HepG2 (cell line): ENCODE measurements around the gene PMVK. TPM values are rescaled to one million over a fixed set of nuclear protein-coding genes. Genes with fewer than 3 reads are reported as not detected.
A peak's percentile ranks its signal among the peaks of the same experiment; 100 is the strongest.

ENCODE experiments used
- ARNT2 ChIP-seq: sonication (generic); formaldehyde crosslinking; IDR thresholded peaks from 2 replicates; pipeline ENCODE4 v1.8.0; 2022; ENCODE audit warnings: mild to moderate bottlenecking, low read depth, missing genetic modification reagents, moderate library complexity
- CENPBD1 ChIP-seq: sonication (generic); formaldehyde crosslinking; IDR thresholded peaks from 2 replicates; pipeline ENCODE4 v1.8.0; 2022; ENCODE audit warnings: missing genetic modification reagents, low read depth, mild to moderate bottlenecking, borderline replicate concordance
- CREM ChIP-seq, 2 experiments: sonication (generic) in 1 of 2; formaldehyde crosslinking in 1 of 2; IDR thresholded peaks; 2 replicates each; pipeline versions ENCODE4 v1.4.0 to v1.6.1; 2016 to 2020; ENCODE audit warnings: antibody characterized with exemption in 1 of 2, mild to moderate bottlenecking in 1 of 2, missing genetic modification reagents in 1 of 2
- HNF4G ChIP-seq, 2 experiments: sonication (generic) in 1 of 2; formaldehyde crosslinking in 1 of 2; IDR thresholded peaks; 2 replicates each; pipeline versions ENCODE4 v1.4.0 to v1.6.1; 2011 to 2020; ENCODE audit warnings: borderline replicate concordance in 2 of 2, low read depth in 2 of 2, mild to moderate bottlenecking in 2 of 2, low read length in 1 of 2, missing genetic modification reagents in 1 of 2, moderate library complexity in 1 of 2
- MIER3 ChIP-seq: IDR thresholded peaks from 2 replicates; pipeline ENCODE4 v1.6.1; 2016; ENCODE audit warnings: missing compliant biosample characterization, borderline replicate concordance
- MIXL1 ChIP-seq: IDR thresholded peaks from 2 replicates; pipeline ENCODE4 v1.6.1; 2016
- PTBP1 ChIP-seq: fragments of 200-400 bp; formaldehyde crosslinking; IDR thresholded peaks from 2 replicates; pipeline ENCODE4 v1.6.1; 2018; ENCODE audit warnings: low read length, low read depth; ENCODE audit not compliant: poor library complexity, severe bottlenecking
- ZBTB21 ChIP-seq: sonication (generic); formaldehyde crosslinking; IDR thresholded peaks from 2 replicates; pipeline ENCODE4 v1.4.0; 2020; ENCODE audit warnings: missing genetic modification reagents
- ZBTB26 ChIP-seq: IDR thresholded peaks from 2 replicates; pipeline ENCODE4 v1.6.1; 2016; ENCODE audit warnings: missing compliant biosample characterization, missing genetic modification reagents, borderline replicate concordance
- ZFAT ChIP-seq: sonication (generic); formaldehyde crosslinking; conservative IDR thresholded peaks from 2 replicates; pipeline ENCODE4 v1.8.1; 2023; ENCODE audit warnings: missing genetic modification reagents, inconsistent platforms
- ZNF225 ChIP-seq: sonication (generic); formaldehyde crosslinking; IDR thresholded peaks from 2 replicates; pipeline ENCODE4 v1.4.0; 2020; ENCODE audit warnings: mild to moderate bottlenecking, missing genetic modification reagents
- ZNF34 ChIP-seq: sonication (generic); formaldehyde crosslinking; IDR thresholded peaks from 2 replicates; pipeline ENCODE4 v1.4.0; 2020; ENCODE audit warnings: mild to moderate bottlenecking, missing genetic modification reagents, borderline replicate concordance
- ZNF343 ChIP-seq: sonication (generic); formaldehyde crosslinking; IDR thresholded peaks from 2 replicates; pipeline ENCODE4 v1.4.0; 2020; ENCODE audit warnings: mild to moderate bottlenecking, missing genetic modification reagents
- ZNF616 ChIP-seq: sonication (generic); formaldehyde crosslinking; IDR thresholded peaks from 2 replicates; pipeline ENCODE4 v1.5.0; 2020; ENCODE audit warnings: low read depth, mild to moderate bottlenecking, missing genetic modification reagents
- ZSCAN12 ChIP-seq: sonication (generic); formaldehyde crosslinking; IDR thresholded peaks from 2 replicates; pipeline ENCODE4 v1.9.0; 2021; ENCODE audit warnings: mild to moderate bottlenecking, missing genetic modification reagents
- polyA plus RNA-seq, 8 experiments: library from polyadenylated mRNA; depleted of rRNA in 3 of 8; stranded (reverse) in 7 of 8; unstranded in 1 of 8; fragments of >200 nt; fragmentation: Illumina TruSeq in 4 of 8; extraction: Trizol in 4 of 8; gene quantifications; 2 replicates each; pipeline versions ENCODE4 v1.2.1 to v1.2.3, GENCODE V29; 2011 to 2016; ENCODE audit warnings: low read depth in 4 of 8, missing spikeins in 1 of 8, mixed read lengths in 1 of 8; ENCODE audit not compliant: insufficient read depth in 1 of 8
- total RNA-seq, 5 experiments: library from RNA; depleted of rRNA; stranded (reverse); fragments of >200 nt; fragmentation: Illumina TruSeq; extraction: Trizol; gene quantifications; 2 replicates each; pipeline ENCODE4 v1.2.3, GENCODE V29; 2016; ENCODE audit warnings: low read depth in 1 of 5
- TF ChIP-seq, protein P1 (sequence below): IDR thresholded peaks from 2 replicates; pipeline ENCODE4 v1.6.1; 2018; ENCODE audit warnings: missing genetic modification reagents, mild to moderate bottlenecking, missing compliant biosample characterization
- TF ChIP-seq, protein P2 (sequence below): sonication (generic); formaldehyde crosslinking; IDR thresholded peaks from 2 replicates; pipeline ENCODE4 v1.4.0; 2020; ENCODE audit warnings: mild to moderate bottlenecking, missing genetic modification reagents
- TF ChIP-seq, protein P3 (sequence below): sonication (generic); formaldehyde crosslinking; IDR thresholded peaks from 2 replicates; pipeline ENCODE4 v1.5.1; 2020; ENCODE audit warnings: missing genetic modification reagents, mild to moderate bottlenecking, borderline replicate concordance
- TF ChIP-seq, protein P4 (sequence below): sonication (generic); formaldehyde crosslinking; IDR thresholded peaks from 2 replicates; pipeline ENCODE4 v1.8.0; 2022; ENCODE audit warnings: missing genetic modification reagents, mild to moderate bottlenecking, inconsistent platforms, borderline replicate concordance

Gene PMVK
- total and polyA plus RNA-seq, 2 of the 13 experiments (the other 11 are each of a cell fraction or from before 2014, with no cell fraction given), result 3.9 to 12.6 TPM

GRCh38 chr1:154973344-154974101 lies 37.0 kb upstream of the PMVK start (continued):
- TF ChIP-seq, protein P1, sequence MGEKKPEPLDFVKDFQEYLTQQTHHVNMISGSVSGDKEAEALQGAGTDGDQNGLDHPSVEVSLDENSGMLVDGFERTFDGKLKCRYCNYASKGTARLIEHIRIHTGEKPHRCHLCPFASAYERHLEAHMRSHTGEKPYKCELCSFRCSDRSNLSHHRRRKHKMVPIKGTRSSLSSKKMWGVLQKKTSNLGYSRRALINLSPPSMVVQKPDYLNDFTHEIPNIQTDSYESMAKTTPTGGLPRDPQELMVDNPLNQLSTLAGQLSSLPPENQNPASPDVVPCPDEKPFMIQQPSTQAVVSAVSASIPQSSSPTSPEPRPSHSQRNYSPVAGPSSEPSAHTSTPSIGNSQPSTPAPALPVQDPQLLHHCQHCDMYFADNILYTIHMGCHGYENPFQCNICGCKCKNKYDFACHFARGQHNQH (CRISPR knock-in tag), result peak; percentile 39; the same call in 1 of the 2 replicates
- TF ChIP-seq PTBP1, result no peak
- no peak for TF ChIP-seq ZFAT (CRISPR knock-in tag)
- TF ChIP-seq ZNF225 (CRISPR knock-in tag), result no peak
- TF ChIP-seq, protein P2, sequence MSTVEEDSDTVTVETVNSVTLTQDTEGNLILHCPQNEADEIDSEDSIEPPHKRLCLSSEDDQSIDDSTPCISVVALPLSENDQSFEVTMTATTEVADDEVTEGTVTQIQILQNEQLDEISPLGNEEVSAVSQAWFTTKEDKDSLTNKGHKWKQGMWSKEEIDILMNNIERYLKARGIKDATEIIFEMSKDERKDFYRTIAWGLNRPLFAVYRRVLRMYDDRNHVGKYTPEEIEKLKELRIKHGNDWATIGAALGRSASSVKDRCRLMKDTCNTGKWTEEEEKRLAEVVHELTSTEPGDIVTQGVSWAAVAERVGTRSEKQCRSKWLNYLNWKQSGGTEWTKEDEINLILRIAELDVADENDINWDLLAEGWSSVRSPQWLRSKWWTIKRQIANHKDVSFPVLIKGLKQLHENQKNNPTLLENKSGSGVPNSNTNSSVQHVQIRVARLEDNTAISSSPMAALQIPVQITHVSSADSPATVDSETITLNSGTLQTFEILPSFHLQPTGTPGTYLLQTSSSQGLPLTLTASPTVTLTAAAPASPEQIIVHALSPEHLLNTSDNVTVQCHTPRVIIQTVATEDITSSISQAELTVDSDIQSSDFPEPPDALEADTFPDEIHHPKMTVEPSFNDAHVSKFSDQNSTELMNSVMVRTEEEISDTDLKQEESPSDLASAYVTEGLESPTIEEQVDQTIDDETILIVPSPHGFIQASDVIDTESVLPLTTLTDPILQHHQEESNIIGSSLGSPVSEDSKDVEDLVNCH, result no peak
- TF ChIP-seq ARNT2 (CRISPR knock-in tag), result no peak
- TF ChIP-seq MIXL1 (CRISPR knock-in tag), result no peak
- no peak; the same call in 1 of the 2 replicates for TF ChIP-seq CREM (IDR thresholded peaks at IDR 0.05)
- TF ChIP-seq CREM (CRISPR knock-in tag; IDR thresholded peaks at IDR 0.05), result no peak
- TF ChIP-seq ZSCAN12, result no peak
- TF ChIP-seq MIER3, result peak; percentile 18; the same call in 1 of the 2 replicates
- TF ChIP-seq ZBTB21 (CRISPR knock-in tag), result no peak
- TF ChIP-seq HNF4G (IDR thresholded peaks at IDR 0.05; ENCODE audit: borderline replicate concordance, low read depth, low read length), result peak; percentile 42; the same call in 1 of the 2 replicates
- peak; percentile 27; the same call in 1 of the 2 replicates for TF ChIP-seq HNF4G (CRISPR knock-in tag; IDR thresholded peaks at IDR 0.05; ENCODE audit: borderline replicate concordance, low read depth)
- TF ChIP-seq ZNF34 (CRISPR knock-in tag), result 0 out of 2 replicates have a peak, but pooled peaks have one; percentile 57
- TF ChIP-seq, protein P3, sequence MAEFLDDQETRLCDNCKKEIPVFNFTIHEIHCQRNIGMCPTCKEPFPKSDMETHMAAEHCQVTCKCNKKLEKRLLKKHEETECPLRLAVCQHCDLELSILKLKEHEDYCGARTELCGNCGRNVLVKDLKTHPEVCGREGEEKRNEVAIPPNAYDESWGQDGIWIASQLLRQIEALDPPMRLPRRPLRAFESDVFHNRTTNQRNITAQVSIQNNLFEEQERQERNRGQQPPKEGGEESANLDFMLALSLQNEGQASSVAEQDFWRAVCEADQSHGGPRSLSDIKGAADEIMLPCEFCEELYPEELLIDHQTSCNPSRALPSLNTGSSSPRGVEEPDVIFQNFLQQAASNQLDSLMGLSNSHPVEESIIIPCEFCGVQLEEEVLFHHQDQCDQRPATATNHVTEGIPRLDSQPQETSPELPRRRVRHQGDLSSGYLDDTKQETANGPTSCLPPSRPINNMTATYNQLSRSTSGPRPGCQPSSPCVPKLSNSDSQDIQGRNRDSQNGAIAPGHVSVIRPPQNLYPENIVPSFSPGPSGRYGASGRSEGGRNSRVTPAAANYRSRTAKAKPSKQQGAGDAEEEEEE (CRISPR knock-in tag), result no peak
- TF ChIP-seq, protein P4, sequence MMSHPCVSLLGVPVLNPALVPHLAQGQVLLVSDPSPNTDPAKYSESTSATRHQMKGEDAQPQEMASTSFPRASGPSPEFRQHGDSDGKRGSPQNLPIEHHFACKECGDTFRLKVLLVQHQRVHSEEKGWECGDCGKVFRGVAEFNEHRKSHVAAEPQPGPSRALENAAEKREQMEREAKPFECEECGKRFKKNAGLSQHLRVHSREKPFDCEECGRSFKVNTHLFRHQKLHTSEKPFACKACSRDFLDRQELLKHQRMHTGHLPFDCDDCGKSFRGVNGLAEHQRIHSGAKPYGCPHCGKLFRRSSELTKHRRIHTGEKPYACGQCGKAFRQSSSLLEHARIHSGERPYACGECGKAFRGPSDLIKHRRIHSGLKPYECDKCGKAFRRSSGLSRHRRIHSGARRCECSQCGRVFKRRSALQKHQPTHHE (CRISPR knock-in tag), result no peak
- TF ChIP-seq CENPBD1 (CRISPR knock-in tag), result no peak
- TF ChIP-seq ZNF343 (CRISPR knock-in tag), result no peak
- no peak for TF ChIP-seq ZNF616 (CRISPR knock-in tag)
- no peak for TF ChIP-seq ZBTB26 (CRISPR knock-in tag)
- TF ChIP-seq, all 625 proteins: peak for 100
